Limb (tissue), 2 donors: ENCODE measurements around the gene HCRTR1.

Source experiments
- DNase-seq, 2 donors: peaks; one replicate each; pipeline ENCODE4 v3.0.0-alpha.2; 2016; ENCODE audit errors: extremely low spot score in 2 of 2

The HCRTR1 gene

GRCh38 chr1:31596737-31597097, 20.8 kb upstream of the HCRTR1 start:
- no peak for DNase-seq

GRCh38 chr1:31598980-31599379, 18.5 kb upstream of the HCRTR1 start:
- no peak for DNase-seq

GRCh38 chr1:31600641-31601040, 16.8 kb upstream of the HCRTR1 start:
- DNase-seq = no peak

GRCh38 chr1:31602081-31602480, 15.4 kb upstream of the HCRTR1 start:
- no peak for DNase-seq

- DNase-seq = no peak
Observed at GRCh38 chr1:31605908-31606427, 11.5 kb upstream of the HCRTR1 start.

- DNase-seq = no peak
Observed at GRCh38 chr1:31607360-31607759, 10.1 kb upstream of the HCRTR1 start.

GRCh38 chr1:31609514-31610118, 7.9 kb upstream of the HCRTR1 start:
- no peak for DNase-seq

- peak in 1 of 2 donors; percentile 23 for DNase-seq
Observed at GRCh38 chr1:31614414-31615005, 3.0 kb upstream of the HCRTR1 start.

- peak in 1 of 2 donors; percentile 16 for DNase-seq
Observed at GRCh38 chr1:31615414-31615813, 2.1 kb upstream of the HCRTR1 start.

GRCh38 chr1:31615939-31616338, 1.6 kb upstream of the HCRTR1 start:
- DNase-seq = peak in 1 of 2 donors; percentile 12

- DNase-seq = peak; percentile 23 to 84
Observed at GRCh38 chr1:31617916-31618746, 642 bp downstream of the HCRTR1 start.

GRCh38 chr1:31618916-31619846, 1.7 kb downstream of the HCRTR1 start:
- peak in 1 of 2 donors; percentile 23 for DNase-seq

- peak in 1 of 2 donors; percentile 19 for DNase-seq
Observed at GRCh38 chr1:31620631-31621497, 3.4 kb downstream of the HCRTR1 start.

GRCh38 chr1:31621498-31621820, 4.0 kb downstream of the HCRTR1 start:
- peak in 1 of 2 donors; percentile 19 for DNase-seq

GRCh38 chr1:31621847-31622730, 4.6 kb downstream of the HCRTR1 start:
- peak in 1 of 2 donors; percentile 16 for DNase-seq

- DNase-seq = peak in 1 of 2 donors; percentile 12
Observed at GRCh38 chr1:31623365-31623764, 5.9 kb downstream of the HCRTR1 start.

GRCh38 chr1:31624309-31624708, 6.8 kb downstream of the HCRTR1 start:
- no peak for DNase-seq

GRCh38 chr1:31624731-31625514, 7.4 kb downstream of the HCRTR1 start:
- DNase-seq = peak in 1 of 2 donors; percentile 25
